GM12878 (cell line): Measurements from ENCODE around the gene KCNC1. TPM values are rescaled to one million over a fixed set of nuclear protein-coding genes. Genes with fewer than 3 reads are reported as not detected.

ENCODE experiments used
- ATAC-seq: fragments of 200-7000 bp; cut with Tn5 transposase; 3 replicates; pipeline ENCODE4 v1.9.1; 2020; ENCODE audit warnings: mild to moderate bottlenecking, moderate library complexity
- BruUV-seq: library from RNA; stranded (reverse); fragments of 400-500 nt; replicated peaks from 2 replicates; lab custom pipeline; 2021; lab: Mats Ljungman, UMichigan
- CTCF ChIA-PET: fragments of 300-600 bp; sonication (Branson Sonifier 250); formaldehyde crosslinking; extraction: SDS; loops from one replicate; lab custom pipeline; 2021; ENCODE audit warnings: inconsistent platforms; lab: Yijun Ruan, JAX
- POLR2A ChIA-PET: fragments of 350-600 bp; formaldehyde crosslinking; extraction: SDS; loops from one replicate; lab custom pipeline; 2021; ENCODE audit warnings: inconsistent platforms; lab: Charles Lee
- RAD21 ChIA-PET: fragments of 300-600 bp; sonication (Branson Sonifier 250); formaldehyde crosslinking; loops from one replicate; lab custom pipeline; 2023; ENCODE audit warnings: antibody characterized with exemption; ENCODE audit not compliant: unreplicated experiment; lab: Charles Lee
- SMC1A ChIA-PET: fragments of 300-600 bp; sonication (Branson Sonifier 250); formaldehyde crosslinking; loops from one replicate; lab custom pipeline; 2023; ENCODE audit not compliant: unreplicated experiment, uncharacterized antibody; lab: Charles Lee
- DNase-seq: peaks from one replicate; pipeline ENCODE4 v3.0.0-alpha.2; 2011; ENCODE audit warnings: low read depth, low spot score
- FAIRE-seq: peaks from 3 replicates; lab custom pipeline; 2011; peaks lifted over from hg19 to GRCh38; lab: Jason Lieb, UNC
- H2AFZ ChIP-seq: 2 replicates; pipeline ENCODE4 v1.6.0; 2011; ENCODE audit warnings: low read depth, low read length, control low read depth; ENCODE audit not compliant: control insufficient read depth
- H3K27ac ChIP-seq: 2 replicates; pipeline ENCODE4 v1.5.1; 2011; ENCODE audit warnings: control low read depth; ENCODE audit not compliant: control insufficient read depth, insufficient read depth
- H3K27me3 ChIP-seq, 2 experiments: replicated peaks in 1 of 2; 2 replicates each; pipeline versions ENCODE4 v1.6.0 to v1.6.1; 2011; ENCODE audit warnings: low read length in 1 of 2; ENCODE audit not compliant: control insufficient read depth in 2 of 2, insufficient read depth in 2 of 2
- H3K36me3 ChIP-seq, 2 experiments: 2 replicates each; pipeline ENCODE4 v1.5.1; 2011; ENCODE audit warnings: low read length in 1 of 2; ENCODE audit not compliant: control insufficient read depth in 2 of 2, insufficient read depth in 2 of 2
- H3K4me1 ChIP-seq: 2 replicates; pipeline ENCODE4 v1.6.1; 2011; ENCODE audit warnings: mild to moderate bottlenecking, low read length, moderate library complexity, mixed read lengths; ENCODE audit not compliant: control insufficient read depth, insufficient read depth
- H3K4me2 ChIP-seq: 2 replicates; pipeline ENCODE4 v1.6.0; 2011; ENCODE audit warnings: control low read depth; ENCODE audit not compliant: control insufficient read depth, insufficient read depth
- H3K4me3 ChIP-seq: fragments of 200-600 bp; sonication (generic); 2 replicates; pipeline ENCODE4 v1.5.1; 2016
- H3K79me2 ChIP-seq: 2 replicates; pipeline ENCODE4 v1.6.0; 2011; ENCODE audit warnings: low read length; ENCODE audit not compliant: control insufficient read depth, insufficient read depth
- H3K9ac ChIP-seq: 2 replicates; pipeline ENCODE4 v1.8.0; 2011; ENCODE audit warnings: low read length, control low read depth, mixed read lengths; ENCODE audit not compliant: control insufficient read depth, insufficient read depth
- H3K9me3 ChIP-seq: replicated peaks from 3 replicates; pipeline ENCODE4 v1.5.1; 2011; ENCODE audit warnings: mild to moderate bottlenecking, low read length; ENCODE audit not compliant: control insufficient read depth, insufficient read depth
- H4K20me1 ChIP-seq: 2 replicates; pipeline ENCODE4 v1.6.0; 2011; ENCODE audit not compliant: control insufficient read depth, insufficient read depth
- BMI1 ChIP-seq: fragments of 450-650 bp; IDR thresholded peaks from 2 replicates; pipeline ENCODE4 v1.6.1; 2016; ENCODE audit warnings: mild to moderate bottlenecking, moderate library complexity, borderline replicate concordance
- CBX5 ChIP-seq: sonication (generic); IDR thresholded peaks from 2 replicates; pipeline ENCODE4 v1.6.1; 2016; ENCODE audit warnings: low read depth, moderate library complexity, mild to moderate bottlenecking, inconsistent platforms
- CREM ChIP-seq: IDR thresholded peaks from 2 replicates; pipeline ENCODE4 v1.6.1; 2014; ENCODE audit warnings: antibody characterized with exemption, low read depth
- EED ChIP-seq: sonication (generic); IDR thresholded peaks from 2 replicates; pipeline ENCODE4 v1.6.1; 2016; ENCODE audit warnings: antibody characterized with exemption, low read depth
- IRF4 ChIP-seq: IDR thresholded peaks from 2 replicates; pipeline ENCODE4 v1.6.1; 2011; ENCODE audit warnings: low read depth, low read length
- MEF2A ChIP-seq: IDR thresholded peaks from 2 replicates; pipeline ENCODE4 v1.6.1; 2011; ENCODE audit warnings: low read depth, mild to moderate bottlenecking, low read length, moderate library complexity; ENCODE audit not compliant: insufficient read depth
- NR2C1 ChIP-seq: fragments of 450-650 bp; IDR thresholded peaks from 2 replicates; pipeline ENCODE4 v1.6.1; 2017; ENCODE audit warnings: antibody characterized with exemption, mild to moderate bottlenecking, moderate library complexity
- SIN3A ChIP-seq: IDR thresholded peaks from 2 replicates; pipeline ENCODE4 v1.6.1; 2012; ENCODE audit warnings: low read depth, low read length, improper control_type of control experiment
- SPI1 ChIP-seq: IDR thresholded peaks from 2 replicates; pipeline ENCODE4 v1.6.1; 2011; ENCODE audit warnings: low read depth, mild to moderate bottlenecking, low read length, moderate library complexity, borderline replicate concordance; ENCODE audit not compliant: insufficient read depth
- TCF7 ChIP-seq: IDR thresholded peaks from 2 replicates; pipeline ENCODE4 v1.6.1; 2014; ENCODE audit warnings: antibody characterized with exemption, borderline replicate concordance
- YBX1 ChIP-seq: fragments of 450-650 bp; IDR thresholded peaks from 2 replicates; pipeline ENCODE4 v1.6.1; 2016; ENCODE audit warnings: antibody characterized with exemption
- ZNF24 ChIP-seq: fragments of 450-650 bp; IDR thresholded peaks from 2 replicates; pipeline ENCODE4 v1.6.1; 2017; ENCODE audit warnings: antibody characterized with exemption, mild to moderate bottlenecking
- WGBS: methylation state at CpG from one replicate; pipeline ENCODE4 v1.1.6; 2016; ENCODE audit warnings: low lambda C conversion rate; ENCODE audit not compliant: insufficient replicate concordance, insufficient coverage; ENCODE audit errors: missing lambda C conversion rate; 5-methylcytosine and 5-hydroxymethylcytosine counted together
- in situ Hi-C: fragments of 300-500 bp; cut with MboI; formaldehyde crosslinking; loops from 9 replicates; pipeline ENCODE4 v1.14.3; 2018; ENCODE audit warnings: mixed read lengths
- intact Hi-C: fragments of 100-400 bp; cut with micrococcal nuclease; formaldehyde crosslinking; loops from one replicate; pipeline ENCODE4 v1.14.2; 2022; ENCODE audit not compliant: unreplicated experiment
- polyA plus RNA-seq, 11 experiments: library from polyadenylated mRNA; depleted of rRNA in 4 of 11; unstranded in 6 of 11; stranded (reverse) in 5 of 11; fragments of >200 nt; fragmentation: Nextera tagmentation in 4 of 11; fragmentation: Illumina TruSeq in 1 of 11; extraction: Ambion mirVana in 4 of 11; extraction: Trizol in 1 of 11; gene quantifications; 1 replicate in 1 of 11; 2 replicates in 10 of 11; pipeline versions ENCODE4 v1.2.1 to v1.2.3, GENCODE V29; 2011 to 2016; ENCODE audit warnings: inconsistent platforms in 2 of 11, missing spikeins in 2 of 11, low read depth in 1 of 11
- total RNA-seq, 4 experiments: library from RNA; depleted of rRNA in 3 of 4; stranded (reverse); fragments of >200 nt in 3 of 4; fragmentation: Illumina TruSeq in 1 of 4; extraction: Trizol in 1 of 4; gene quantifications; 2 replicates each; pipeline versions ENCODE4 v1.2.1 to v1.2.3, GENCODE V29; 2013 to 2021

The KCNC1 gene
- total and polyA plus RNA-seq, 10 of the 15 experiments (the other 5 are each of a cell fraction or from before 2014, with no cell fraction given): 0.27 to 0.34 TPM; not detected in 8

DNA sequence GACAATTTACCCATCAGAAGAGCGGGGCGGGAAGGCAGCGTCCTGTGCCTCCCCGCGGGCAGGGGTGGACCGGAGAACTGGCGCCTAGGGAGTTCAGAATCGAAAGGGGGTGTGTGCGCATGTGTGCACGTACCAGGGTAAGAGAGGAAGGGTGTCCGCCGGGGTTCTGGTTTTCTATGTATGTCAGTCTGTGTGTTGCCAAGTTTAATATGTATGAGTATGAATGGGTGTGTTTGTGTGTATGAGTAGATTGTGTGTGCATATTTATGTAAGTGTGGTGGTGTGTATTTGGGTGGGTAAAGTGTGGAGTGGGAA is 2.0 kb downstream of the KCNC1 start:
- Histone ChIP-seq H3K79me2 (no peaks in the 10 kb centered on the region), H3K4me1 (no peaks in the 10 kb centered on the region), H4K20me1 (no peaks in the 10 kb centered on the region), H3K36me3 (no peaks in the 10 kb centered on the region), H3K9me3 (no peaks in the 10 kb centered on the region), H3K4me2 (no peak overlapping the region), H3K4me3 (no peak overlapping the region), H2AFZ (no peak overlapping the region), H3K27ac (no peak overlapping the region), H3K27me3 (peaks cover 3 to 6% of the 10 kb centered on the region in 2 experiments; a peak in 2 of 4 replicates), H3K9ac (no peak overlapping the region)
- intact Hi-C loops: no loop called here
- ChIA-PET CTCF (no interaction called here), RAD21 (no interaction called here), POLR2A (no interaction called here), SMC1A (no interaction called here)
- no TSS peak for BruUV-seq
- in situ Hi-C loops: no loop called here
- 49% methylated on average over 12 of the region's 12 CpGs for WGBS
- ATAC-seq (no peak), DNase-seq (no peak), FAIRE-seq (no peak)
- no peak for TF ChIP-seq NR2C1
- TF ChIP-seq CBX5: no peak
- no peak for TF ChIP-seq SPI1
- no peak for TF ChIP-seq YBX1
- TF ChIP-seq IRF4: no peak
- no peak for TF ChIP-seq MEF2A
- TF ChIP-seq EED: no peak
- TF ChIP-seq TCF7: no peak

GRCh38 chr11:17736930-17737817 is 2.6 kb downstream of the KCNC1 start:
- CTCF ChIA-PET: no interaction called here
- Histone ChIP-seq H3K27ac (no peak overlapping the region), H3K4me1 (no peaks in the 10 kb centered on the region), H3K4me3 (no peak overlapping the region), H3K9me3 (no peaks in the 10 kb centered on the region), H3K9ac (no peak overlapping the region), H3K79me2 (no peaks in the 10 kb centered on the region), H3K36me3 (no peaks in the 10 kb centered on the region), H3K27me3 (peaks cover 3 to 6% of the 10 kb centered on the region in 2 experiments; a peak in 2 of 4 replicates), H4K20me1 (no peaks in the 10 kb centered on the region), H2AFZ (no peak overlapping the region), H3K4me2 (no peak overlapping the region)
- SMC1A ChIA-PET: no interaction called here
- POLR2A ChIA-PET: no interaction called here
- no TSS peak for BruUV-seq
- DNase-seq (no peak), ATAC-seq (no peak), FAIRE-seq (no peak)
- in situ Hi-C loops (no loop called here), intact Hi-C loops (no loop called here)
- TF ChIP-seq SIN3A (no peak), CREM (no peak), SPI1 (peak; percentile 73), BMI1 (no peak), ZNF24 (no peak)
- 32% methylated on average over 15 of the region's 15 CpGs for WGBS
- RAD21 ChIA-PET: no interaction called here
